ENCODE data around the gene GSC. TPM values are rescaled to one million over a fixed set of nuclear protein-coding genes. Genes with fewer than 3 reads are reported as not detected.

The GSC gene
- total RNA-seq, 1 experiment from 2014 or later, result not detected

GRCh38 chr14:94756310-94756882, 13.5 kb downstream of the GSC start:
- H3K4me3 ChIP-seq (ENCODE audit: low read depth, low read length), result no peak overlapping the region
- no peaks in the 10 kb centered on the region for H3K9me3 ChIP-seq
- ChIA-PET CTCF (no interaction called here), POLR2A (no interaction called here)
- Mint-ChIP-seq H3K27ac (ENCODE audit: unreplicated experiment) (no peak overlapping the region), H3K4me1 (ENCODE audit: low read depth, unreplicated experiment) (no peaks in the 10 kb centered on the region), H3K9me3 (ENCODE audit: unreplicated experiment) (no peaks in the 10 kb centered on the region), H3K4me3 (ENCODE audit: unreplicated experiment) (no peak overlapping the region), H3K36me3 (ENCODE audit: insufficient read depth, unreplicated experiment) (no peaks in the 10 kb centered on the region), H3K27me3 (ENCODE audit: insufficient read depth, unreplicated experiment) (peaks cover 3% of the 10 kb centered on the region)
- BruUV-seq (replicated peaks), result no TSS peak
- H3K27me3 ChIP-seq (replicated peaks; ENCODE audit: control insufficient read depth, insufficient read depth, low read length), result no peaks in the 10 kb centered on the region
- TF ChIP-seq CTCF (IDR thresholded peaks at IDR 0.05; ENCODE audit: insufficient read depth in 1 of 2, low read depth in 1 of 2, low read length in 1 of 2, severe bottlenecking in 1 of 2, unreplicated experiment in 1 of 2), result no peak
- no peaks in the 10 kb centered on the region for H3K36me3 ChIP-seq (ENCODE audit: control insufficient read depth, insufficient read depth, low read length)
- no peaks in the 10 kb centered on the region for H3K4me1 ChIP-seq
- no peak for DNase-seq
- intact Hi-C loops (cut with micrococcal nuclease; ENCODE audit: unreplicated experiment), result no loop called here

GRCh38 chr14:94754391-94754942, 15.4 kb downstream of the GSC start:
- no TSS peak for BruUV-seq (replicated peaks)
- Histone ChIP-seq H3K9me3 (no peaks in the 10 kb centered on the region), H3K4me1 (no peaks in the 10 kb centered on the region), H3K4me3 (ENCODE audit: low read depth, low read length) (no peak overlapping the region), H3K27me3 (replicated peaks; ENCODE audit: control insufficient read depth, insufficient read depth, low read length) (no peaks in the 10 kb centered on the region), H3K36me3 (ENCODE audit: control insufficient read depth, insufficient read depth, low read length) (no peaks in the 10 kb centered on the region)
- Mint-ChIP-seq H3K27ac (ENCODE audit: unreplicated experiment) (no peak overlapping the region), H3K9me3 (ENCODE audit: unreplicated experiment) (no peaks in the 10 kb centered on the region), H3K27me3 (ENCODE audit: insufficient read depth, unreplicated experiment) (peaks cover 10% of the 10 kb centered on the region), H3K36me3 (ENCODE audit: insufficient read depth, unreplicated experiment) (no peaks in the 10 kb centered on the region), H3K4me3 (ENCODE audit: unreplicated experiment) (no peak overlapping the region), H3K4me1 (ENCODE audit: low read depth, unreplicated experiment) (no peaks in the 10 kb centered on the region)
- intact Hi-C loops (cut with micrococcal nuclease; ENCODE audit: unreplicated experiment), result no loop called here
- POLR2A ChIA-PET, result no interaction called here
- DNase-seq, result no peak
- no peak for TF ChIP-seq CTCF (IDR thresholded peaks at IDR 0.05; ENCODE audit: insufficient read depth in 1 of 2, low read depth in 1 of 2, low read length in 1 of 2, severe bottlenecking in 1 of 2, unreplicated experiment in 1 of 2)
- CTCF ChIA-PET, result no interaction called here

GRCh38 chr14:94752591-94753436, 17.1 kb downstream of the GSC start:
- Histone ChIP-seq H3K4me3 (ENCODE audit: low read depth, low read length) (no peak overlapping the region), H3K4me1 (no peaks in the 10 kb centered on the region), H3K36me3 (ENCODE audit: control insufficient read depth, insufficient read depth, low read length) (no peaks in the 10 kb centered on the region), H3K9me3 (no peaks in the 10 kb centered on the region), H3K27me3 (replicated peaks; ENCODE audit: control insufficient read depth, insufficient read depth, low read length) (no peaks in the 10 kb centered on the region)
- POLR2A ChIA-PET, result no interaction called here
- no peak for DNase-seq
- CTCF ChIA-PET, result interaction anchor here (0.6 kb wide), 1 partner anchor 1141 kb away, joined by 3 read pairs; no protein-coding TSS in a partner anchor
- Mint-ChIP-seq H3K36me3 (ENCODE audit: insufficient read depth, unreplicated experiment) (no peaks in the 10 kb centered on the region), H3K4me3 (ENCODE audit: unreplicated experiment) (no peak overlapping the region), H3K4me1 (ENCODE audit: low read depth, unreplicated experiment) (no peaks in the 10 kb centered on the region), H3K27me3 (ENCODE audit: insufficient read depth, unreplicated experiment) (peaks cover 10% of the 10 kb centered on the region), H3K9me3 (ENCODE audit: unreplicated experiment) (no peaks in the 10 kb centered on the region), H3K27ac (ENCODE audit: unreplicated experiment) (no peak overlapping the region)
- BruUV-seq (replicated peaks), result no TSS peak
- intact Hi-C loops (cut with micrococcal nuclease; ENCODE audit: unreplicated experiment), result no loop called here
- no peak for TF ChIP-seq CTCF (IDR thresholded peaks at IDR 0.05; ENCODE audit: insufficient read depth in 1 of 2, low read depth in 1 of 2, low read length in 1 of 2, severe bottlenecking in 1 of 2, unreplicated experiment in 1 of 2)

All from Caco-2 (cell line).